SK-N-SH (cell line): Measurements from ENCODE around the gene AMDHD1. TPM values are rescaled to one million over a fixed set of nuclear protein-coding genes. Genes with fewer than 3 reads are reported as not detected.

Source experiments
- CTCF ChIA-PET: fragments of 300-600, 350-600 bp; formaldehyde crosslinking; extraction: SDS; loops from one replicate; lab custom pipeline; 2021; lab: Yijun Ruan, JAX
- POLR2A ChIA-PET: fragments of 350-600 bp; sonication (Branson Sonifier 250); formaldehyde crosslinking; extraction: SDS; loops from one replicate; lab custom pipeline; 2020; ENCODE audit warnings: antibody characterized with exemption, inconsistent platforms; lab: Yijun Ruan, JAX
- DNase-seq: peaks from one replicate; pipeline ENCODE4 v3.0.0; 2012
- H2AFZ ChIP-seq: fragments of 200-600 bp; sonication (generic); 2 replicates; pipeline ENCODE4 v1.8.1; 2016; ENCODE audit warnings: antibody characterized with exemption, mild to moderate bottlenecking, low read depth
- H3F3A ChIP-seq: fragments of 200-600 bp; sonication (generic); replicated peaks from 2 replicates; pipeline ENCODE3; 2016; ENCODE audit warnings: antibody characterized with exemption, mild to moderate bottlenecking; ENCODE audit not compliant: insufficient read depth
- H3K27ac ChIP-seq, 2 experiments: fragments of 200-500 bp in 1 of 2; fragments of 200-600 bp in 1 of 2; sonication (Bioruptor generic) in 1 of 2; sonication (generic), shearing (Covaris generic) in 1 of 2; 2 replicates each; pipeline versions ENCODE4 v1.5.1 to v1.6.1; 2014 to 2016; ENCODE audit warnings: low read depth in 2 of 2, inconsistent platforms in 1 of 2, low read length in 1 of 2, mild to moderate bottlenecking in 1 of 2, mixed read lengths in 1 of 2
- H3K27me3 ChIP-seq: fragments of 200-600 bp; sonication (generic), shearing (Covaris generic); 2 replicates; pipeline ENCODE4 v1.6.1; 2016; ENCODE audit warnings: mixed run types; ENCODE audit not compliant: insufficient read depth
- H3K36me3 ChIP-seq, 2 experiments: fragments of 200-500 bp in 1 of 2; fragments of 200-600 bp in 1 of 2; sonication (Bioruptor generic) in 1 of 2; sonication (generic) in 1 of 2; replicated peaks in 1 of 2; 2 replicates each; pipeline versions ENCODE3 to v1.5.1; 2014 to 2016; ENCODE audit warnings: low read length in 1 of 2, mild to moderate bottlenecking in 1 of 2; ENCODE audit not compliant: insufficient read depth in 2 of 2, control insufficient read depth in 1 of 2
- H3K4me1 ChIP-seq, 2 experiments: fragments of 200-500 bp in 1 of 2; fragments of 200-600 bp in 1 of 2; sonication (Bioruptor generic) in 1 of 2; sonication (generic), shearing (Covaris generic) in 1 of 2; 2 replicates each; pipeline versions ENCODE4 v1.5.1 to v1.6.1; 2014 to 2016; ENCODE audit warnings: low read depth in 1 of 2, low read length in 1 of 2, mixed run types in 1 of 2; ENCODE audit not compliant: insufficient read depth in 2 of 2, control insufficient read depth in 1 of 2
- H3K4me2 ChIP-seq: fragments of 200-600 bp; sonication (generic), shearing (Covaris generic); 2 replicates; pipeline ENCODE4 v1.6.1; 2017; ENCODE audit warnings: mixed run types
- H3K4me3 ChIP-seq, 2 experiments: fragments of 200-500 bp in 1 of 2; fragments of 200-600 bp in 1 of 2; sonication (Bioruptor generic) in 1 of 2; sonication (generic), shearing (Covaris generic) in 1 of 2; 2 replicates each; pipeline versions ENCODE4 v1.5.1 to v1.8.1; 2014 to 2016; ENCODE audit warnings: low read depth in 2 of 2, inconsistent platforms in 1 of 2, low read length in 1 of 2, mild to moderate bottlenecking in 1 of 2, mixed read lengths in 1 of 2, moderate library complexity in 1 of 2
- H3K79me2 ChIP-seq: fragments of 200-600 bp; sonication (generic); 2 replicates; pipeline ENCODE4 v1.8.1; 2017; ENCODE audit warnings: mild to moderate bottlenecking; ENCODE audit not compliant: insufficient read depth
- H3K9ac ChIP-seq: fragments of 200-600 bp; sonication (generic); 2 replicates; pipeline ENCODE4 v1.6.1; 2017; ENCODE audit warnings: mixed run types
- H3K9me2 ChIP-seq: fragments of 200-600 bp; sonication (generic); 2 replicates; pipeline ENCODE4 v1.6.1; 2017; ENCODE audit warnings: mixed run types
- H3K9me3 ChIP-seq: fragments of 200-600 bp; sonication (generic); 2 replicates; pipeline ENCODE4 v1.6.1; 2017; ENCODE audit warnings: mixed run types, mild to moderate bottlenecking, moderate library complexity
- H4K20me1 ChIP-seq: fragments of 200-600 bp; sonication (generic); 2 replicates; pipeline ENCODE4 v1.6.1; 2017; ENCODE audit warnings: mild to moderate bottlenecking, mixed run types; ENCODE audit not compliant: insufficient read depth
- CHD2 ChIP-seq: fragments of 150-350 bp; IDR thresholded peaks from 2 replicates; pipeline ENCODE4 v1.6.1; 2018; ENCODE audit warnings: low read length; ENCODE audit not compliant: partially characterized antibody
- CTCF ChIP-seq: fragments of 200-600 bp; sonication (generic); IDR thresholded peaks from 2 replicates; pipeline ENCODE4 v1.6.1; 2017; ENCODE audit warnings: antibody characterized with exemption, mild to moderate bottlenecking, moderate library complexity
- ELF1 ChIP-seq: IDR thresholded peaks from 2 replicates; pipeline ENCODE4 v1.4.0; 2012
- EP300 ChIP-seq, 2 experiments: IDR thresholded peaks; 2 replicates each; pipeline versions ENCODE4 v1.4.0 to v1.6.1; 2012; ENCODE audit warnings: borderline replicate concordance in 1 of 2, low read depth in 1 of 2, low read length in 1 of 2
- GABPA ChIP-seq: IDR thresholded peaks from 2 replicates; pipeline ENCODE4 v1.4.0; 2012; ENCODE audit warnings: low read depth, mild to moderate bottlenecking
- MAX ChIP-seq: IDR thresholded peaks from 2 replicates; pipeline ENCODE4 v1.4.0; 2012; ENCODE audit warnings: low read depth
- NFIC ChIP-seq: IDR thresholded peaks from 2 replicates; pipeline ENCODE4 v1.4.0; 2012; ENCODE audit warnings: borderline replicate concordance
- PBX3 ChIP-seq: IDR thresholded peaks from 2 replicates; pipeline ENCODE4; 2012
- RAD21 ChIP-seq: IDR thresholded peaks from 2 replicates; pipeline ENCODE4 v1.6.1; 2012; ENCODE audit warnings: mild to moderate bottlenecking, low read length
- REST ChIP-seq: IDR thresholded peaks from 2 replicates; pipeline ENCODE4 v1.6.1; 2012; ENCODE audit warnings: mild to moderate bottlenecking, low read depth, low read length, moderate library complexity
- RXRA ChIP-seq: IDR thresholded peaks from 2 replicates; pipeline ENCODE4 v1.4.0; 2012; ENCODE audit warnings: low read depth, mild to moderate bottlenecking, borderline replicate concordance
- USF1 ChIP-seq: IDR thresholded peaks from 2 replicates; pipeline ENCODE4 v1.4.0; 2012; ENCODE audit warnings: low read depth, borderline replicate concordance
- USF2 ChIP-seq: fragments of 150-350 bp; IDR thresholded peaks from 2 replicates; pipeline ENCODE4 v1.6.1; 2017; ENCODE audit warnings: antibody characterized with exemption, low read length, low read depth, borderline replicate concordance
- YY1 ChIP-seq: IDR thresholded peaks from 2 replicates; pipeline ENCODE4 v1.4.0; 2012; ENCODE audit warnings: low read depth, mild to moderate bottlenecking
- WGBS: methylation state at CpG from one replicate; pipeline ENCODE4 v1.1.6; 2017; ENCODE audit warnings: low lambda C conversion rate; 5-methylcytosine and 5-hydroxymethylcytosine counted together
- polyA plus RNA-seq, 3 experiments: library from polyadenylated mRNA; depleted of rRNA; stranded (reverse); fragments of >200 nt; gene quantifications; 2 replicates each; pipeline ENCODE4 v1.2.3, GENCODE V29; 2012

Gene AMDHD1
- polyA plus RNA-seq, 1 of the 3 experiments (the other 2 are of a cell fraction): 0.07 TPM

- TF ChIP-seq MAX: no peak
- no peak for TF ChIP-seq CTCF
These were observed 1.0 kb upstream of the AMDHD1 start (continued) for GRCh38 chr12:95942101-95942523.

GRCh38 chr12:95942524-95943329 lies 404 bp upstream of the AMDHD1 start, which contains the start of gene CCDC38:
Gene CCDC38, minus strand, starts transcription at chr12:95942614. Its CDS starts 6,105 bp downstream, at chr12:95936509.
- Histone ChIP-seq H3K27ac (peak within 1 kb of the TSS in 1 of 2 experiments; percentile 97; a peak in 2 of 4 replicates), H3K4me3 (peak within 1 kb of the TSS; percentile 69 to 76), H3K4me2 (peak within 1 kb of the TSS; percentile 96), H3K4me1 (peaks cover 0 to 7% of the 10 kb centered on the region in 2 experiments; a peak in 2 of 4 replicates), H3K9ac (peak within 1 kb of the TSS; percentile 63), H2AFZ (peak within 1 kb of the TSS; percentile 89), H3K9me3 (no peaks in the 10 kb centered on the region), H3K36me3 (no peaks in the 10 kb centered on the region), H3K27me3 (no peaks in the 10 kb centered on the region), H3F3A (no peaks in the 10 kb centered on the region), H4K20me1 (no peaks in the 10 kb centered on the region), H3K9me2 (no peaks in the 10 kb centered on the region), H3K79me2 (no peaks in the 10 kb centered on the region)
- peak; percentile 98 for DNase-seq
- ChIA-PET POLR2A (interaction anchor here (1.0 to 2.2 kb wide), 8 partner anchors 9 to 93 kb away, joined by 3 to 11 read pairs (median 4); partner anchors contain the start of gene LTA4H), CTCF (interaction anchor here (0.7 to 5.9 kb wide), 8 partner anchors 12 to 93 kb away, joined by 3 to 41 read pairs (median 4); partner anchors contain the start of gene LTA4H)
- under 1% methylated on average over 28 of the region's 51 CpGs for WGBS
- no peak for TF ChIP-seq ELF1
- 0 out of 4 replicates have a peak, but pooled peaks of 1 of the 2 experiments have one; percentile 32 for TF ChIP-seq EP300 (IDR thresholded peaks at IDR 0.05; ENCODE audit: borderline replicate concordance in 1 of 2, low read depth in 1 of 2, low read length in 1 of 2)
- no peak for TF ChIP-seq RAD21
- no peak for TF ChIP-seq CTCF
- no peak for TF ChIP-seq REST
- TF ChIP-seq RXRA: no peak
- peak; percentile 3 for TF ChIP-seq CHD2
- no peak for TF ChIP-seq YY1
- peak; percentile 65 for TF ChIP-seq MAX
- TF ChIP-seq USF2: peak; percentile 31; the same call in 1 of the 2 replicates
- TF ChIP-seq NFIC: no peak
- TF ChIP-seq GABPA: peak; percentile 74
- TF ChIP-seq USF1: peak; percentile 89
- TF ChIP-seq PBX3: no peak
